Stromal cell of bone marrow (primary cell): ENCODE results near the gene HBA1.
"Not testable (repeated sequence)": the region's sequence is repeated elsewhere in the genome, so short reads cannot be mapped to it uniquely, and the experiment has no call there.

Experiments
- DNase-seq: peaks from one replicate; pipeline ENCODE4 v3.0.0-alpha.2; 2012; ENCODE audit warnings: low read depth

HBA1 gene

GRCh38 chr16:211631-212180 lies 35.2 kb downstream of the HBA1 start:
- DNase-seq = not testable (repeated sequence)

DNA sequence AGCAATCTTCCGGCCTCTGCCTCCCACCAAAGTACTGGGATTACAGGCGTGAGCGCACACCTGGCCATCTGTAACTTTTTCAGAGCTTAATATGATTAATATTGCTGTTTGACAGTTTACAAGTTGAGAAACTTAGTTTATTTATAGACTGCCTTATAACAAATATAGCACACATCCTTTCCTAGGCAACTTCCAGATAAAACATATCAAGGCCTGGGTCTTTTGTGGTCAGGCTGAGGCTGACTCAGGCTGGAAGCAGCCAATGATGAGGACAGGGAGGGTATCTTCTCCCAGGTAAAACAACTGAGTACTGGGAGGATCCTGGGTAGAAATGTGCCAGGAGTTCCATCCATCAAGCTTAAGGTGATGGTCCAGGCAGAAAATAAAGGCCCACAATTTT lies 36.5 kb downstream of the HBA1 start:
- DNase-seq = no peak

- no peak for DNase-seq
Measured at GRCh38 chr16:220021-220420, 43.5 kb downstream of the HBA1 start.
